DOHH2 (cell line): ENCODE measurements around the gene PID1.
A peak's percentile ranks its signal among the peaks of the same experiment; 100 is the strongest.

Experiments
- H3F3A ChIP-seq: fragments of 200-600 bp; sonication (generic), shearing (Covaris generic); 2 replicates; pipeline ENCODE4 v1.6.0; 2016; ENCODE audit warnings: antibody characterized with exemption, mild to moderate bottlenecking; ENCODE audit not compliant: control insufficient read depth, insufficient read depth
- H3K27ac ChIP-seq: fragments of 200-600 bp; sonication (generic); 2 replicates; pipeline ENCODE4 v1.5.1; 2014; ENCODE audit warnings: low read depth, mild to moderate bottlenecking, low read length, moderate library complexity
- H3K27me3 ChIP-seq: fragments of 200-600 bp; sonication (generic); 2 replicates; pipeline ENCODE4 v1.6.1; 2014; ENCODE audit warnings: mild to moderate bottlenecking, low read length, mixed read lengths; ENCODE audit not compliant: control insufficient read depth
- H3K36me3 ChIP-seq: fragments of 200-600 bp; sonication (generic); 2 replicates; pipeline ENCODE4 v1.6.1; 2014; ENCODE audit warnings: mild to moderate bottlenecking, low read length, moderate library complexity, mixed read lengths; ENCODE audit not compliant: control insufficient read depth
- H3K4me1 ChIP-seq: fragments of 200-600 bp; sonication (generic); 2 replicates; pipeline ENCODE4 v1.6.1; 2014; ENCODE audit warnings: mild to moderate bottlenecking, low read length, mixed read lengths; ENCODE audit not compliant: control insufficient read depth
- H3K4me2 ChIP-seq: fragments of 200-600 bp; sonication (generic); 2 replicates; pipeline ENCODE4 v1.6.0; 2014; ENCODE audit warnings: mild to moderate bottlenecking, low read length, moderate library complexity
- H3K4me3 ChIP-seq: fragments of 200-600 bp; sonication (generic); 2 replicates; pipeline ENCODE4 v1.5.1; 2014; ENCODE audit warnings: mild to moderate bottlenecking, low read length, mixed read lengths
- H3K79me2 ChIP-seq: fragments of 200-600 bp; sonication (generic); 2 replicates; pipeline ENCODE4 v1.6.1; 2014; ENCODE audit warnings: mild to moderate bottlenecking, low read length, mixed read lengths; ENCODE audit not compliant: control insufficient read depth
- H3K9me2 ChIP-seq: fragments of 200-600 bp; sonication (generic); replicated peaks from 2 replicates; pipeline ENCODE4 v1.6.1; 2014; ENCODE audit warnings: mild to moderate bottlenecking, low read length, mixed read lengths; ENCODE audit not compliant: control insufficient read depth
- H3K9me3 ChIP-seq: fragments of 200-600 bp; sonication (generic); 2 replicates; pipeline ENCODE4 v1.6.1; 2014; ENCODE audit warnings: antibody characterized with exemption, low read length, mixed read lengths; ENCODE audit not compliant: control insufficient read depth, insufficient read depth
- H4K20me1 ChIP-seq: fragments of 200-600 bp; sonication (generic); 2 replicates; pipeline ENCODE4 v1.6.0; 2014; ENCODE audit warnings: low read depth, mild to moderate bottlenecking, antibody characterized with exemption, low read length, moderate library complexity; ENCODE audit not compliant: control insufficient read depth, insufficient read depth
- EZH2phosphoT487 ChIP-seq: fragments of 200-600 bp; sonication (generic); IDR thresholded peaks from 2 replicates; pipeline ENCODE4 v1.6.1; 2017; ENCODE audit warnings: borderline replicate concordance, mild to moderate bottlenecking, antibody characterized with exemption, low read length, moderate library complexity, mixed read lengths
- TF ChIP-seq, protein P1 (sequence below): fragments of 200-600 bp; sonication (generic); IDR thresholded peaks from one replicate; pipeline ENCODE4 v1.5.1; 2014; ENCODE audit warnings: antibody characterized with exemption, mild to moderate bottlenecking, low read depth, low read length; ENCODE audit not compliant: poor library complexity, severe bottlenecking

PID1 gene

DNA sequence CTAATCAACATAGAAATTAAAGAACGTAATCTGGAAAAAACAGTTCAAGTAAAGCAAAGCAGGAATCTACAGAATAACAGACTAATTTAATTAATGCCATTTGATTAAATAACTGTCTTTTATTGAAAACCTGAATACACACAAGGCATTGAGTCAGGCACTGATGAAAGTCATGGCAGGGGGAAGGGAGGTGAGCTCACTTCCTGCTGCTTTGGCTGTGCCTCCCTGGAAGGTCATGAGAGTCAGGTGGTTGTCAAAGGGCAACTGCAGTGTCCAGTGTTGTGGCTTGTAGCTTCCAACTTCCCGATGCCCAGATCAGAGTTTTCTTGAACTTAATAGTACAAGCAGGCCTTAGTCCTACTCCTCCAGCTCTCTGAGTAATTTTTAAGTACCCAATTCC, 180.9 kb downstream of the PID1 start:
- Histone ChIP-seq H3K4me1 (peaks cover 54% of the 10 kb centered on the region), H3K27me3 (no peaks in the 10 kb centered on the region), H3F3A (peaks cover 13% of the 10 kb centered on the region; the same call in 1 of the 2 replicates), H3K9me3 (no peaks in the 10 kb centered on the region), H3K4me3 (peak overlapping the region; percentile 54), H3K9me2 (no peaks in the 10 kb centered on the region), H3K4me2 (peak overlapping the region; percentile 66), H4K20me1 (no peaks in the 10 kb centered on the region), H3K36me3 (no peaks in the 10 kb centered on the region), H3K27ac (peak overlapping the region; percentile 84), H3K79me2 (no peaks in the 10 kb centered on the region)
- TF ChIP-seq EZH2phosphoT487 = no peak
- TF ChIP-seq, protein P1, sequence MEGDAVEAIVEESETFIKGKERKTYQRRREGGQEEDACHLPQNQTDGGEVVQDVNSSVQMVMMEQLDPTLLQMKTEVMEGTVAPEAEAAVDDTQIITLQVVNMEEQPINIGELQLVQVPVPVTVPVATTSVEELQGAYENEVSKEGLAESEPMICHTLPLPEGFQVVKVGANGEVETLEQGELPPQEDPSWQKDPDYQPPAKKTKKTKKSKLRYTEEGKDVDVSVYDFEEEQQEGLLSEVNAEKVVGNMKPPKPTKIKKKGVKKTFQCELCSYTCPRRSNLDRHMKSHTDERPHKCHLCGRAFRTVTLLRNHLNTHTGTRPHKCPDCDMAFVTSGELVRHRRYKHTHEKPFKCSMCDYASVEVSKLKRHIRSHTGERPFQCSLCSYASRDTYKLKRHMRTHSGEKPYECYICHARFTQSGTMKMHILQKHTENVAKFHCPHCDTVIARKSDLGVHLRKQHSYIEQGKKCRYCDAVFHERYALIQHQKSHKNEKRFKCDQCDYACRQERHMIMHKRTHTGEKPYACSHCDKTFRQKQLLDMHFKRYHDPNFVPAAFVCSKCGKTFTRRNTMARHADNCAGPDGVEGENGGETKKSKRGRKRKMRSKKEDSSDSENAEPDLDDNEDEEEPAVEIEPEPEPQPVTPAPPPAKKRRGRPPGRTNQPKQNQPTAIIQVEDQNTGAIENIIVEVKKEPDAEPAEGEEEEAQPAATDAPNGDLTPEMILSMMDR = no peak

DNA sequence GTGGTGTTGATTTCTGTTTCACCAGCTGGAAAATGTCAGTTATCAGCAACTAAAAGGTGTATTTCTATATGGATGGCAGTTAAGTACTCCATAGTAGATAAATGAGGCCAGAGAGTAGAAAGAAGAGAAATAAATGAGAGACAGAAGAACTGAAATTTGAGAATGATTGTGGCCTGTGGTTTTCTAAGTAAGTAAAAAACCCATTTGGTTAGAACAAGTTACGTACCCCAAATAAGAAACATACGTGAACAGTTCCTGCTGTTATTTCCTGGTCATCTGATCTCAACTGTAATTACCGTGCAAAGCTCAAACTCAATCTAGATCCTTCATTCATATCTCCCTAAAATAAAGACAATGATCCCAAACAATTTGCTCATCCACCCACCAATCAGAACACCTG, 181.3 kb downstream of the PID1 start:
- H3K79me2 ChIP-seq = no peaks in the 10 kb centered on the region
- H3K9me3 ChIP-seq = no peaks in the 10 kb centered on the region
- TF ChIP-seq, protein P1 = no peak
- no peak for TF ChIP-seq EZH2phosphoT487
- peak overlapping the region; percentile 84 for H3K27ac ChIP-seq
- peaks cover 13% of the 10 kb centered on the region; the same call in 1 of the 2 replicates for H3F3A ChIP-seq
- no peaks in the 10 kb centered on the region for H3K9me2 ChIP-seq
- peak overlapping the region; percentile 54 for H3K4me3 ChIP-seq
- no peaks in the 10 kb centered on the region for H3K36me3 ChIP-seq
- H3K27me3 ChIP-seq = no peaks in the 10 kb centered on the region
- peaks cover 54% of the 10 kb centered on the region for H3K4me1 ChIP-seq
- no peaks in the 10 kb centered on the region for H4K20me1 ChIP-seq
- peak overlapping the region; percentile 66 for H3K4me2 ChIP-seq

DNA sequence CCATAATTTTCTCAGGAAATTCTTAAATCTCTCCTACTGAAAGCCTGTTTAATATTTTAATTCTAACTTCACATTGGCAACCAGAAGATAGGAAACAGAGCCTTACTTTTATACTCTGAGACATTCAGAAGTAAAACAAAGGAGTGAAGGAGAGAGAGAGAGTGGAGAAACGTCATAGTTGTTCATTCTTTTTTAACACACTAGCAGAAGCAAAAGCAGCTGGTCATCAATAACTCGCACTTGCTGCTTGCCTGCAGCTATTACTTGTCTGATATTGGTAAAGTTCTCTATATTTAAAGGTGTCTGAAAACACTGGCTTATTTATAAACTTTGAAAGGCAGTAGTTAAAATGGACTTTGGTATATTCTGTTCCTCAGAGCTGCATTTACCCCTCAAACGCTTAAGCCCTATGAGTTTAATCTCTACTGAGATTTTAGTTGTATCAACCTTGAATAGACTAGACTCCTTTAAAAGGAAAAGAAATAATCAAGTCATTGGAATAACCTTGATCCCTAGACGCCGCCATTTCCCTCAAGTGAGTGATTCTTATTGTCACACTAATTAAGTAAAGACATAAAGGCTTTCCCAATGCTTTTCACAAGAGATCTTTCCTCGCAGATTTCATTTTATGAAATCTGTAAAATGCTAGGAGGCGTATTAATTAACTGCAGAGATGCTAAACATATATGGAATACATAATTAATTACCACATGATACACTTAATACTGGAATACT, 182.0 kb downstream of the PID1 start:
- peak overlapping the region; percentile 84 for H3K27ac ChIP-seq
- H3K4me2 ChIP-seq = peak overlapping the region; percentile 66
- H3K9me2 ChIP-seq = no peaks in the 10 kb centered on the region
- H3K36me3 ChIP-seq = no peaks in the 10 kb centered on the region
- H3K4me3 ChIP-seq = peak overlapping the region; percentile 54
- H3K9me3 ChIP-seq = no peaks in the 10 kb centered on the region
- H3K4me1 ChIP-seq = peaks cover 54% of the 10 kb centered on the region
- H3K79me2 ChIP-seq = no peaks in the 10 kb centered on the region
- no peaks in the 10 kb centered on the region for H3K27me3 ChIP-seq
- H4K20me1 ChIP-seq = no peaks in the 10 kb centered on the region
- TF ChIP-seq, protein P1 = no peak
- TF ChIP-seq EZH2phosphoT487 = no peak
- H3F3A ChIP-seq = peaks cover 13% of the 10 kb centered on the region; the same call in 1 of the 2 replicates
